Tibial artery (tissue), 4 donors: ENCODE data around the gene ATP23.

Source experiments
- DNase-seq, 2 donors: peaks; one replicate each; pipeline ENCODE4 v3.0.0-alpha.2; 2019
- H3K27ac ChIP-seq, 2 donors: fragments of 200-600 bp; sonication (generic) in 1 of 2; 1 replicate in 1 of 2; 2 replicates in 1 of 2; pipeline ENCODE4 v1.5.1; 2018 to 2019; ENCODE audit warnings: mild to moderate bottlenecking in 1 of 2
- H3K27me3 ChIP-seq, 2 donors: fragments of 200-600 bp; sonication (generic) in 1 of 2; one replicate each; pipeline versions ENCODE4 v1.5.1 to v1.6.0; 2016 to 2019
- H3K36me3 ChIP-seq, 3 donors: fragments of 200-600 bp; sonication (generic) in 2 of 3; one replicate each; pipeline ENCODE4 v1.5.1; 2016 to 2019; ENCODE audit warnings: mild to moderate bottlenecking in 2 of 3
- H3K4me1 ChIP-seq, 4 donors: fragments of 200-600 bp; sonication (generic) in 2 of 4; 1 replicate in 3 of 4; 2 replicates in 1 of 4; pipeline ENCODE4 v1.5.1; 2016 to 2019
- H3K4me3 ChIP-seq, 2 donors: fragments of 200-600 bp; sonication (generic) in 1 of 2; 1 replicate in 1 of 2; 2 replicates in 1 of 2; pipeline ENCODE4 v1.5.1; 2018 to 2019; ENCODE audit warnings: mild to moderate bottlenecking in 2 of 2
- H3K9me3 ChIP-seq, 3 donors: fragments of 200-600 bp; sonication (generic) in 1 of 3; one replicate each; pipeline ENCODE4 v1.5.1; 2016 to 2019
- intact Hi-C: fragments of 100-400 bp; cut with DNase I; formaldehyde crosslinking; loops from one replicate; pipeline ENCODE4 v1.15.0; 2023; ENCODE audit warnings: low total_unique reads
- TF ChIP-seq, protein P1 (sequence below), 2 experiments: fragments of 200-600 bp in 1 of 2; fragments of 450-650 bp in 1 of 2; IDR thresholded peaks; one replicate each; pipeline ENCODE4 v1.5.1; 2017 to 2019; ENCODE audit warnings: antibody characterized with exemption in 2 of 2, mild to moderate bottlenecking in 1 of 2, moderate library complexity in 1 of 2

ATP23 gene

GRCh38 chr12:57935839-57936512, 5.4 kb upstream of the ATP23 start:
- Histone ChIP-seq H3K27ac (peak overlapping the region; percentile 71 to 80), H3K27me3 (no peaks in the 10 kb centered on the region), H3K36me3 (peaks cover 0 to 8% (median 0%) of the 10 kb centered on the region in 3 donors), H3K4me1 (peaks cover 0 to 18% (median 12%) of the 10 kb centered on the region in 4 donors), H3K9me3 (no peaks in the 10 kb centered on the region), H3K4me3 (peak overlapping the region; percentile 55 to 75)
- intact Hi-C loops: no loop called here
- DNase-seq: peak; percentile 92 to 94
- TF ChIP-seq, protein P1, sequence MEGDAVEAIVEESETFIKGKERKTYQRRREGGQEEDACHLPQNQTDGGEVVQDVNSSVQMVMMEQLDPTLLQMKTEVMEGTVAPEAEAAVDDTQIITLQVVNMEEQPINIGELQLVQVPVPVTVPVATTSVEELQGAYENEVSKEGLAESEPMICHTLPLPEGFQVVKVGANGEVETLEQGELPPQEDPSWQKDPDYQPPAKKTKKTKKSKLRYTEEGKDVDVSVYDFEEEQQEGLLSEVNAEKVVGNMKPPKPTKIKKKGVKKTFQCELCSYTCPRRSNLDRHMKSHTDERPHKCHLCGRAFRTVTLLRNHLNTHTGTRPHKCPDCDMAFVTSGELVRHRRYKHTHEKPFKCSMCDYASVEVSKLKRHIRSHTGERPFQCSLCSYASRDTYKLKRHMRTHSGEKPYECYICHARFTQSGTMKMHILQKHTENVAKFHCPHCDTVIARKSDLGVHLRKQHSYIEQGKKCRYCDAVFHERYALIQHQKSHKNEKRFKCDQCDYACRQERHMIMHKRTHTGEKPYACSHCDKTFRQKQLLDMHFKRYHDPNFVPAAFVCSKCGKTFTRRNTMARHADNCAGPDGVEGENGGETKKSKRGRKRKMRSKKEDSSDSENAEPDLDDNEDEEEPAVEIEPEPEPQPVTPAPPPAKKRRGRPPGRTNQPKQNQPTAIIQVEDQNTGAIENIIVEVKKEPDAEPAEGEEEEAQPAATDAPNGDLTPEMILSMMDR (IDR thresholded peaks at IDR 0.05): no peak

DNA sequence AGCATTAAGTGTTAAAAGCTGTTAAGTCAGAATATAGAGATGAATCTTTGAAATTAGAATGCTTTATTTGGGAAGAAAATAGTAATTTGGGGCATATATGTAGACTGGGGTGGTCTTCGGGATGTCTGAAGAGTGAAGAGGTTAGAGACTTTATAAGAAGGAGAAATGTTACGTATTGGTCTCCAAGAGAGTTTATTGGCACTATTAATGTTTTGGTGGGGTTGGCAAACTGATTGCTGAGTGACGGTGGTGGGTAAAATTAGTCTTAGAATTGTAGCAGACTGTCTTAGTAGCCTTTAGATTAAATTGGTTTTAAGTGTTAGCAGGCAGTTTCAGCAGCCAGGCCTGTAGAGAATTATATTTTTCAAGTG, 4.9 kb upstream of the ATP23 start:
- Histone ChIP-seq H3K4me3 (peak overlapping the region; percentile 55 to 75), H3K9me3 (no peaks in the 10 kb centered on the region), H3K27me3 (no peaks in the 10 kb centered on the region), H3K36me3 (peaks cover 0 to 8% (median 0%) of the 10 kb centered on the region in 3 donors), H3K4me1 (peaks cover 0 to 19% (median 12%) of the 10 kb centered on the region in 4 donors), H3K27ac (peak overlapping the region; percentile 71 to 80)
- DNase-seq: no peak
- TF ChIP-seq, protein P1 (IDR thresholded peaks at IDR 0.05): no peak
- intact Hi-C loops: no loop called here

DNA sequence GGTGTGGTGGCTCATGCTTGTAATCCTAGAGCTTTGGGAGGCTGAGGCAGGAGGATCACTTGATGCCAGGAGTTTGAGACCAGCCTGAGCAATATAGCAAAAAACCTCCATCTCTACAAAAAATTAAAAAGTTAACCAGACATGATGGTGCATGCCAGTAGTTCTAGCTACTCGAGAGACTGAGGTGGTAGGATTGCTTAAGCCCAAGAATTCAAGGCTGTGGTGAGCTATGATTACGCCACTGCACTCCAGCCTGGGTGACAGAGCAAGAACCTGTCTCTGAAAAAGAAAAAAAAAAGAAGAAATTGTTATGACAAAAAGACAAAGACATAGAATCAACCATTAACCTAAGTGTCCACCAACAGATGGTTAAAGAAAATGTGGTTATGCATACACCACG, 2.1 kb upstream of the ATP23 start:
- no peak overlapping the region for H3K27ac ChIP-seq
- no peak for DNase-seq
- H3K9me3 ChIP-seq: no peaks in the 10 kb centered on the region
- no peaks in the 10 kb centered on the region for H3K36me3 ChIP-seq
- TF ChIP-seq, protein P1 (IDR thresholded peaks at IDR 0.05): no peak
- intact Hi-C loops: no loop called here
- H3K4me1 ChIP-seq: peaks cover 0 to 30% (median 17%) of the 10 kb centered on the region in 4 donors
- H3K4me3 ChIP-seq: no peak overlapping the region
- no peaks in the 10 kb centered on the region for H3K27me3 ChIP-seq

GRCh38 chr12:57940052-57940914, 1.1 kb upstream of the ATP23 start:
- H3K9me3 ChIP-seq: no peaks in the 10 kb centered on the region
- no peaks in the 10 kb centered on the region for H3K36me3 ChIP-seq
- peak overlapping the region; percentile 82 to 83 for H3K27ac ChIP-seq
- intact Hi-C loops: no loop called here
- H3K27me3 ChIP-seq: no peaks in the 10 kb centered on the region
- no peak for DNase-seq
- peak overlapping the region; percentile 69 to 71 for H3K4me3 ChIP-seq
- TF ChIP-seq, protein P1 (IDR thresholded peaks at IDR 0.05): no peak
- peaks cover 0 to 27% (median 17%) of the 10 kb centered on the region in 4 donors for H3K4me1 ChIP-seq

GRCh38 chr12:57940915-57941164, 527 bp upstream of the ATP23 start:
- intact Hi-C loops: no loop called here
- peak overlapping the region; percentile 69 to 71 for H3K4me3 ChIP-seq
- H3K27me3 ChIP-seq: no peaks in the 10 kb centered on the region
- H3K27ac ChIP-seq: peak overlapping the region; percentile 82 to 83
- no peaks in the 10 kb centered on the region for H3K36me3 ChIP-seq
- TF ChIP-seq, protein P1 (IDR thresholded peaks at IDR 0.05): no peak
- peaks cover 0 to 22% (median 15%) of the 10 kb centered on the region in 4 donors for H3K4me1 ChIP-seq
- H3K9me3 ChIP-seq: no peaks in the 10 kb centered on the region
- DNase-seq: no peak
